Ureter (tissue), 1 donor: ENCODE results near the gene POLR3K. TPM values are rescaled to one million over a fixed set of nuclear protein-coding genes. Genes with fewer than 3 reads are reported as not detected.

ENCODE experiments used
- DNase-seq: peaks from one replicate; pipeline ENCODE4 v3.0.0-alpha.2; 2020; ENCODE audit warnings: low spot score
- total RNA-seq: library from RNA; stranded (reverse); gene quantifications from one replicate; pipeline ENCODE4 v1.2.4, GENCODE V29; 2023
- donor health status: DM: yes; HTN: yes; CAD: no.

Gene POLR3K
- total RNA-seq, result 14.9 TPM

- peak; percentile 99 for DNase-seq
Observed at GRCh38 chr16:53346-54236, at the start of gene POLR3K, which contains the start of gene SNRNP25. Gene POLR3K (minus strand): TSS chr16:53608. CDS start chr16:53586, 22 bp downstream. Gene SNRNP25 (plus strand): TSS chr16:53828. CDS start chr16:54017, 189 bp downstream.

DNA sequence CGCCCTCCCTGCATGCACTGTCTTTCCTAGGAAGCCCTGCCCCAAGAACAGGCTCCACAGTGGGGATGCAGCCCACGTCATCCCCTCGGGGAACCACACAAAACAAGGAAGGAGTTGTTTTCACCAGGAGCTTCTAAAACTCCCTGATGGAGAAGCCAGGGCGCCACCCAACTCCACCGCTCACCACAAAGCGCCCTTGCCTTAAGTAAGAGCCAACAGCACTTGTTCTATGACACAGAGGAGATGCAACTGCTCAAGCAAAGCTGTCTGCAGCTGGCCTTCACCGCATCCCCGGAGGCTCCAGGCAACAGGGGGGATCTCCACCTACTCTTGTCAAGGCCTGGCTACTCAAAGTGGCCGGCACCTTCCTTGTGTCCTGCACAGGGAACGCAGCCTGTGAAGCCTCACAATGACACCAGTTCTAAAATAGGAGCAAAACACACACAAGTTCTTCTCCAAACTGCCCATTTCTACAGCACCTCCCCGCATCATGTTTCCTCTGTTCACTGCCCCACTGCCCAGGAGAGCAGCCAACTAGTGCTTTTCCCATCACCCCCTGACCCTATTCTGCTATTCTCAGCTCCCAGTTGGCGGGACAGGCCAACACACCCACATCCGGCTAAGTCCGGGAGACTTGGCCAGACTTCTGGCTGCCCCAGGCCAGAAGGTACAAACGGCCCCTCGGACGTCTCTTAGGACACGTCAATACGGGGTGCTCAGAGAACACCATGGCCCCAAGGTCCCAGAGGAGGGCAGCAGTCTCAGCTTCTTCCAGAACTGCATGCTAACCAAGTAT, 48.9 kb upstream of the POLR3K start:
- DNase-seq, result no peak

- DNase-seq, result no peak
Observed at GRCh38 chr16:101586-101985, 48.2 kb upstream of the POLR3K start.

GRCh38 chr16:100989-101388, 47.6 kb upstream of the POLR3K start:
- DNase-seq, result no peak

- DNase-seq, result no peak
Observed at GRCh38 chr16:97822-98221, 44.4 kb upstream of the POLR3K start.

GRCh38 chr16:96935-97381, 43.5 kb upstream of the POLR3K start:
- DNase-seq, result peak; percentile 87

DNA sequence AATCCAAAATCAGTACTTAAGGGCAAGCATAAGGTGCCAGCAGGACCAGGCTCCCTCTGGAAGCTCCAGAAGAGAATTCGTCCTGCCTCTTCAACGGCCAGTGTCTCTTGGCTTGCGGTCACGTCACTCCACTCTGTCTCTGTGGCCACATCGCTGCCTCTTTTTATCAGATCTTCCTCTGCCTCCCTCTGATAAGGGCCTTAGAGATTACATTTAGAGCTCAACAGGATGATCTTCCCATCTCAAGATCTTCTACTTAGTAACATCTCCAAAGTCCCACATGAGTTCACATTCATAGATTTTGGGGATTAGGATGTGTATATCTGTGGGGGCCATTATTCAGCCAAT, 41.5 kb upstream of the POLR3K start:
- DNase-seq, result no peak

DNA sequence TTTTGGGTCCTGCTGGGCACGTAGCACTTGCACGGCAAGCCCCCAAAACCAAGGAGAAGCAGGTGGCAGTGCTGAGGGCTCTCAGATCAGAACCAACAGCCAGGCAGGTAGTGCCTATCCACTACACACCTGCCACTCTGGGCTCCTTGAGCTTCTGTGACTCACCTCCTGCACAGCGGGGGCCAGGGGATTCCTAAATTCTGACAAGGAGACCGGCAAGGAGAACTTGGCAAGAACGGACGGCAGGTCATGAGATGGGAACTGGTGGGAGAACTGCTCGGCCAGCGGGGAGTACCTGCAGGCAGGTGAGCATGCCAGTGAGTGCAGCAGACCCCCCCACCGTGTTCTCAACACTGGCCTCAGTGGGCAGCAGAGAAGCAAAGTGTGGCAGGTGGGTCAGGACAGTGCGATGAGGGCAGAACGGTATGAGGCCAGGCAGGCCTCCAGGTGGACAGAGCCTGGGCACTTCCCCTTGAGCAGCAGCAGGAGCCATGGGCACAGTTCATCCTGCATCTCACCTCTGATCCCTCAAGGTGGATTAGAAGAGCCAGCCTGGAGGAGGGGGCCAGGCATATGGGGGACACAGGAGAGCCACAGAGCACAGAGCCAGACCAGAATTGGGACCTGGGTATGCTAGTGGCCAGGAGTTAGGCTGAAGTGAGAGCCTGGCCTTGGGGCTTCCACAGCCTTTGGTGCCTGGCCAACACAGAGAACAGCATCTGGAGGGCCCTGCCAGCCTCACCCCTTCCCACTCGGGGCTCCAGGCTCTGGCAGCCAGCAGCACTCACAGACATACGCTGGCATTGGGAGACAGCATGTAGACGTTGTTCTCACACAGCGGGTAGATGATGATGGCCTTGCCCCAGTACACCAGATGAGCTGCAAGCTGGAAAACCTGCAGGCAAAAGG, 39.3 kb upstream of the POLR3K start:
- no peak for DNase-seq

GRCh38 chr16:91484-91883, 38.1 kb upstream of the POLR3K start:
- DNase-seq, result no peak

DNA sequence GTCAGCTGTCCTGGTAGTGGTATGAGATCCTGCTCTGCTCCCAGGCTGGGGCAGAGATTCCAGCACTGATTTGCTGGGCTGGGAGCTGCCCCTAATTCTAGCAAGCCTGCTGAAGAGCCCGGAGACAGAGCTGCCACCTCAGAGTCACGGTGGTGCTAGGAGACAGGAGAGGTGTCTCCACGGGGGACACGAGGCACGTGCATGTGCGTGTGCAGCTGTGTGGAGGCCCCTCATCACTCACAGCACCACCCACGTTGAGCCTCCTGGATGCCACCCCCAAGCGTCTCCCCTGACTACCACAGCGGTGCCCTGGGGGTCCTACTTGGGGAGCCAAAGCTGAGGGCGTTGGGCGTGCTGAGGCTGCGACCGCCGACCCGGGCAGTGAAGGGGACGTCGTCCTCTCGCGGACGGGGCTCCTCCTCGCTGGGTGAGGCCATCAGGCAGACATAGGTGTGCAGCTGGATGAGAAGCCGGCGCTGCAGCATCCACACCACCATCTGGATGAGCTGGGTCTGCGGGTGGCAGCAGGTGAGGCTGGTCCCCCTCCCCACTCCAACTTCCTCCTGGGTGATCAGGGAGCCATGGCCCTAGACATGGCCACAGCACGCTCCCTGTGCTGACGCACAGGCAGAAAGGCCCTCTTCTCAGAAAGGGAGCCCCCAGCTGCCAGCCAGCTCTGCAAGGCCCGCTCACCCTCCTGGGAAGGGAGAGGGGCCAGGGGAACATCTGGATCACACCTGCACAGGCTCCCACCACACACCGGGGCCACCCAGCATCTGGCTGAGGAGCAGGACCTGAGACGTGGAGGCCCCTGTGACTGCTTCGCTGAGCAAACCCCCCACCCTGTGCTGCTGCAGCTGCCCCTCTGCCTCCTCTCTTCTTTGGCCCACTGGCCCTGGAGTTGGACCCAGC, 36.2 kb upstream of the POLR3K start:
- DNase-seq, result no peak

DNA sequence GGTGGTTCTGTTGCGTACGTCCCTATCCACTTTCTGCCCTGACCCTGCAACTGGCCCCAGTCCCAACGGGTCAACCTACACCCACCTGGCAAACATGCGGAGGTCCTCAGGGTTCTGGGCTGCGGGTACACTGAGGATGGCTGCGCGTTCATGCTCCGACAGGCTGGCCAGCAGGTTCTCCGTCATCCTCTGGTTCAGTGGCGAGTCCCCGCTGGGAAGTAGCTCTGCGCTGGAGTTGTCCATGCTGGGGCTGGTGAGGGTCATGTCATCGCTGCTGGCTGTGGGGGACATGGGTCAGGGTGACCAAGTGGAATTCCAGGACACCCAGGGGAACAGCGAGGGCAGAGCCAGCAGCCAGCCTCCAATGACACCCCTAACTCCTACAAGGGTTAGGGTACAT, 35.2 kb upstream of the POLR3K start:
- no peak for DNase-seq

- no peak for DNase-seq
Observed at GRCh38 chr16:86483-86952, 33.1 kb upstream of the POLR3K start.

- DNase-seq, result no peak
Observed at GRCh38 chr16:85865-86264, 32.5 kb upstream of the POLR3K start.

DNA sequence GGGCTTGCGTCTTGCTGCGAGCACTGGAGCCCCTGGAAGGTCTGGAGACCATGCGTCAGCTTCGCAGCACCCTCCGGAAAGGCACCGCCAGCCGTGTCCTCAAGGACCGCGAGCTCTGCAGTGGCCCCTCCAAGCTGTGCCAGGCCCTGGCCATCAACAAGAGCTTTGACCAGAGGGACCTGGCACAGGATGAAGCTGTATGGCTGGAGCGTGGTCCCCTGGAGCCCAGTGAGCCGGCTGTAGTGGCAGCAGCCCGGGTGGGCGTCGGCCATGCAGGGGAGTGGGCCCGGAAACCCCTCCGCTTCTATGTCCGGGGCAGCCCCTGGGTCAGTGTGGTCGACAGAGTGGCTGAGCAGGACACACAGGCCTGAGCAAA, 32.0 kb upstream of the POLR3K start:
- DNase-seq, result no peak

- peak; percentile 85 for DNase-seq
Observed at GRCh38 chr16:84718-85406, 31.5 kb upstream of the POLR3K start.

DNA sequence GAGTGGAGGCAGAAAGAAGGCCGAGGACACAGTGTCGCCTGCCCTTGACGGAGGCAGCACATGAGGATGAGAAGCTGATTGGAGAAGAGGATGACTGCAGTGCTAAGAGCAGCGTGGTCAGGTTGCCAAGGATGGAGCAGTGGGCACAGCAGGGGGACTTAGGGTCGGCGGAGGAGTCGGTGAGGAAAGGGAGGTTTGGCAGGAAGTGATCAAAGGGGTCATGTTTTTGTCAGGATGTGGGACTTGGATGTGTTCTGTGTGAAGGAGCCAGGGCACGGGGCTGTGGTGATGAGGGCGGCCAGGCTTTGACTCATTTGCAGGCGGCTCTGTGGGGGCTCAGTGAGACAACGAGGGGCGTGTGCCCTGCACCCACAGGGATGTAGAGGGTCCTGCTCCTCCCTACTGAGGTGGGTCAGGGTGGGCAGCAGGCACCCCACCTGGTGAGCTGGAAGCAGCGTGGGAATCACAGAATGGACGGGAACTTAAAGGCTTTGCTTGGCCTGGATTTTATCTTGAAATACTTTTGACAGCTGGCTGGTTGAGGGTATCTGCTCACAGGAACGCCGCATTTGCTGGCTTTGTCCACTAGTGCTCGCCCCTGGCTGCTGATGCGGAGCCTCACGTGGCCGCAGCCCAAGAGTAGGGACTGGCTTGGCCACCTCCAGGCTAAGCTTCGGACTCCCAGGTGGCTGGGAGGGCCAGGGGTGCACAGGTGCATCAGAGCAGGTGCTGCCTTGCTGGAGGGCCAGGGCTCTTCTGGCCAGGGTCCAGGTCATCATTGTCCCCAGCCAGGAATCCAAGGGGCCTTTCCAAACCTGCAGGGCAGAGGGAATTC, 30.6 kb upstream of the POLR3K start:
- no peak for DNase-seq

DNA sequence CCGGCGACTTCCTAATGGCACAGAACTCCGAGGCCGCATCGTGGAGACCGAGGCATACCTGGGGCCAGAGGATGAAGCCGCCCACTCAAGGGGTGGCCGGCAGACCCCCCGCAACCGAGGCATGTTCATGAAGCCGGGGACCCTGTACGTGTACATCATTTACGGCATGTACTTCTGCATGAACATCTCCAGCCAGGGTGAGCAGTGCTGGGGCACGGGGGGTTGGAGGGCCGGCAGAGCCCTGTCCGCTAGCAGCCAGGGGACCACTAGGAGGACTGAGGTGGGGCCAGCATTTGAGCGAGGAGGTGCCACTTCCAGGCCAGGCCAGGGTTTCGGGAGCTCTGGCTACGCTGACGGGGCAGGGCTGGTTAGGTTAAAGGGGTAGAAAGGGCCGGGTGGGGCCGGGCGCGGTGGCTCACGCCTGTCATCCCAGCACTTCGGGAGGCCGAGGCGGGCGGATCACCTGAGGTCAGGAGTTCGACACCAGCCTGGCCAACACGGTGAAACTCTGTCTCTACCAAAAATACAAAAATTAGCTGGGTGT, 29.7 kb upstream of the POLR3K start:
- no peak for DNase-seq

GRCh38 chr16:79151-80054, 26.0 kb upstream of the POLR3K start:
- DNase-seq, result no peak
